ENCODE results near the gene CHRM1. TPM values are rescaled to one million over a fixed set of nuclear protein-coding genes. Genes with fewer than 3 reads are reported as not detected.
A peak's percentile ranks its signal among the peaks of the same experiment; 100 is the strongest.

The CHRM1 gene
- total RNA-seq, 4 donors from 2014 or later = not detected

GRCh38 chr11:62883673-62884072, 37.5 kb downstream of the CHRM1 start:
- H3K36me3 ChIP-seq = peaks cover 14 to 63% (median 40%) of the 10 kb centered on the region in 3 donors
- TF ChIP-seq EP300 (IDR thresholded peaks at IDR 0.05) (no peak), POLR2A (IDR thresholded peaks at IDR 0.05) (no peak)
- TF ChIP-seq, protein P1, sequence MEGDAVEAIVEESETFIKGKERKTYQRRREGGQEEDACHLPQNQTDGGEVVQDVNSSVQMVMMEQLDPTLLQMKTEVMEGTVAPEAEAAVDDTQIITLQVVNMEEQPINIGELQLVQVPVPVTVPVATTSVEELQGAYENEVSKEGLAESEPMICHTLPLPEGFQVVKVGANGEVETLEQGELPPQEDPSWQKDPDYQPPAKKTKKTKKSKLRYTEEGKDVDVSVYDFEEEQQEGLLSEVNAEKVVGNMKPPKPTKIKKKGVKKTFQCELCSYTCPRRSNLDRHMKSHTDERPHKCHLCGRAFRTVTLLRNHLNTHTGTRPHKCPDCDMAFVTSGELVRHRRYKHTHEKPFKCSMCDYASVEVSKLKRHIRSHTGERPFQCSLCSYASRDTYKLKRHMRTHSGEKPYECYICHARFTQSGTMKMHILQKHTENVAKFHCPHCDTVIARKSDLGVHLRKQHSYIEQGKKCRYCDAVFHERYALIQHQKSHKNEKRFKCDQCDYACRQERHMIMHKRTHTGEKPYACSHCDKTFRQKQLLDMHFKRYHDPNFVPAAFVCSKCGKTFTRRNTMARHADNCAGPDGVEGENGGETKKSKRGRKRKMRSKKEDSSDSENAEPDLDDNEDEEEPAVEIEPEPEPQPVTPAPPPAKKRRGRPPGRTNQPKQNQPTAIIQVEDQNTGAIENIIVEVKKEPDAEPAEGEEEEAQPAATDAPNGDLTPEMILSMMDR (IDR thresholded peaks at IDR 0.05) = no peak
- DNase-seq (ENCODE audit: low spot score in 2 of 2) = no peak
- no peaks in the 10 kb centered on the region for H3K27me3 ChIP-seq
- H3K4me3 ChIP-seq = peak overlapping the region in 2 of 4 donors; percentile 16 to 95
- WGBS, 2 donors = 61 to 66% methylated on average over 3 of the region's 3 CpGs
- H3K27ac ChIP-seq = peak overlapping the region in 3 of 4 donors; percentile 94 to 100 (median 100)
- no peaks in the 10 kb centered on the region for H3K9me3 ChIP-seq
- H3K4me1 ChIP-seq = peaks cover 0 to 80% (median 37%) of the 10 kb centered on the region in 4 donors

DNA sequence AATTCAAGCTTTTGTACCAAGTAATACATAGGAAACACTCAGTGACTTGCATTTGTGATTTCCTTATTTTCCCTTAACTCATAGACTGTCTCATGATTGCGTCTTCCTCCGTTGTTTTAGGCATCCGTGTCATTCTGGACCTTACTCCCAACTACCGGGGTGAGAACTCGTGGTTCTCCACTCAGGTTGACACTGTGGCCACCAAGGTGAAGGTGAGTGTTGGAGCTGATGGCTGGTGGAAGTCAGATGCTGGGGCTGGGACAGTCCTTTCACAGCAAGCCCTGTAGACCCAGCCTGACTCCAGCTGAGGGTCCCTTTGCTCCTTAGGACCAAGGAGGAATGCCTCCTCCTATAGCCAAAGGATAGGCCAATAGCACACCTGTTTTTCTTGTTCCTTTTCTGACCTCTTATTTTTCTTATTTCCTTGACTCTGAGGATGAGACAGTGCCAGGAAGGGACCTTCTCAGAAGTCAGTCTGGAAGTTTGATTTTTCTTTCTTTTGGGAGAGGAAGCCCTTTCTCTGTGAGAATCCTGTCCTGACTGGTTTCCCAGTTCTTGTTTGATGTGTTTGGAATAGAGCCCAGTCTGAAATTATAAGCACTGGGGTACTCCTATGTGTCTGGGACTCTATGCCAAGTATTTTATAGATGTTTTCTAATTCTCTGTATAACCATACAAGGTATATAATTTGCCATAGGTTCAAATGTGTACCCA, 38.2 kb downstream of the CHRM1 start:
- no peak for TF ChIP-seq POLR2A (IDR thresholded peaks at IDR 0.05)
- TF ChIP-seq, protein P1 (IDR thresholded peaks at IDR 0.05) = no peak
- no peak for TF ChIP-seq EP300 (IDR thresholded peaks at IDR 0.05)
- Histone ChIP-seq H3K27ac (peak overlapping the region; percentile 94 to 100 (median 99)), H3K27me3 (no peaks in the 10 kb centered on the region), H3K4me1 (peaks cover 0 to 77% (median 38%) of the 10 kb centered on the region in 4 donors), H3K4me3 (peak overlapping the region; percentile 22 to 100 (median 93)), H3K36me3 (peaks cover 11 to 56% (median 33%) of the 10 kb centered on the region in 3 donors), H3K9me3 (no peaks in the 10 kb centered on the region)
- DNase-seq (ENCODE audit: low spot score in 2 of 2) = no peak
- 56 to 60% methylated on average over 5 of the region's 5 CpGs for WGBS, 2 donors

DNA sequence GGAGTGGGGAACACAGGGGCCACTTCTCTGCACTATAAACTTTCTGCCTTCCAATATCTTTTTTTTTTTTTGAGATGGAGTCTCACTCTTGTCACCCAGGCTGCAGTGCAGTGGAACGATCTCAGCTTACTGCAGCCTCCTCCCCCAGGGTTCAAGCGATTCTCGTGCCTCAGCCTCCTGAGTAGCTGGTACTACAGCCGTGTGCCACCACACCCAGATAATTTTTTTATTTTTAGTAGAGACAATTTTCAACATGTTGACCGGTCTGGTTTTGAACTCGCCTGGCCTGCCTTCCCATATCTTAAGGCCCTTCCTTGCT, 38.8 kb downstream of the CHRM1 start:
- Histone ChIP-seq H3K4me3 (peak overlapping the region; percentile 73 to 100 (median 93)), H3K4me1 (peaks cover 0 to 73% (median 38%) of the 10 kb centered on the region in 4 donors), H3K27ac (peak overlapping the region; percentile 94 to 100 (median 99)), H3K27me3 (no peaks in the 10 kb centered on the region), H3K9me3 (no peaks in the 10 kb centered on the region), H3K36me3 (peaks cover 8 to 51% (median 27%) of the 10 kb centered on the region in 3 donors)
- DNase-seq (ENCODE audit: low spot score in 2 of 2) = no peak
- no peak for TF ChIP-seq EP300 (IDR thresholded peaks at IDR 0.05)
- TF ChIP-seq POLR2A (IDR thresholded peaks at IDR 0.05) = no peak
- TF ChIP-seq, protein P1 (IDR thresholded peaks at IDR 0.05) = no peak
- 25 to 31% methylated on average over 6 of the region's 6 CpGs for WGBS, 2 donors

GRCh38 chr11:62881579-62882430, 39.4 kb downstream of the CHRM1 start:
- WGBS, 2 donors = 3 to 4% methylated on average over 19 to 20 of the region's 21 CpGs
- H3K4me1 ChIP-seq = peaks cover 0 to 67% (median 37%) of the 10 kb centered on the region in 4 donors

DNA sequence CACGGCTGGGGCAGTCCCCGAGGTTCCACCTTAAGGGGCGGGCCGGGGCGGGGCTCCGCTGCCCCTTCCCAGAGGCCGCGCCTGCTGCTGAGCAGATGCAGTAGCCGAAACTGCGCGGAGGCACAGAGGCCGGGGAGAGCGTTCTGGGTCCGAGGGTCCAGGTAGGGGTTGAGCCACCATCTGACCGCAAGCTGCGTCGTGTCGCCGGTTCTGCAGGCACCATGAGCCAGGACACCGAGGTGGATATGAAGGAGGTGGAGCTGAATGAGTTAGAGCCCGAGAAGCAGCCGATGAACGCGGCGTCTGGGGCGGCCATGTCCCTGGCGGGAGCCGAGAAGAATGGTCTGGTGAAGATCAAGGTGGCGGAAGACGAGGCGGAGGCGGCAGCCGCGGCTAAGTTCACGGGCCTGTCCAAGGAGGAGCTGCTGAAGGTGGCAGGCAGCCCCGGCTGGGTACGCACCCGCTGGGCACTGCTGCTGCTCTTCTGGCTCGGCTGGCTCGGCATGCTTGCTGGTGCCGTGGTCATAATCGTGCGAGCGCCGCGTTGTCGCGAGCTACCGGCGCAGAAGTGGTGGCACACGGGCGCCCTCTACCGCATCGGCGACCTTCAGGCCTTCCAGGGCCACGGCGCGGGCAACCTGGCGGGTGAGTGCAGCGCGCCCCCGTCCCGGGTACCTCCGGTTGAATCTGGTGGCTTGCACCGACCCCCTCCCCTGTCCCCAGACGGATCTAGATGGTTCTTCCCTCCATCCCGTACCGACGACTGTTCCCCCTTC, 40.2 kb downstream of the CHRM1 start, which contains the start of gene SLC3A2:
Gene SLC3A2 (plus strand): TSS at position 94 of the 776 bp plus-strand sequence. CDS start 128 bp downstream, at position 222.
- Histone ChIP-seq H3K36me3 (peaks cover 6 to 37% (median 16%) of the 10 kb centered on the region in 3 donors), H3K9me3 (no peaks in the 10 kb centered on the region), H3K4me3 (peak within 1 kb of the TSS; percentile 73 to 100 (median 93)), H3K27me3 (no peaks in the 10 kb centered on the region), H3K4me1 (peaks cover 0 to 61% (median 36%) of the 10 kb centered on the region in 4 donors), H3K27ac (peak within 1 kb of the TSS; percentile 94 to 100 (median 99))
- peak; percentile 83 to 86 for DNase-seq (ENCODE audit: low spot score in 2 of 2)
- WGBS, 2 donors = 0 to 1% methylated on average over 38 to 56 of the region's 69 CpGs
- peak; percentile 47 to 100 for TF ChIP-seq EP300 (IDR thresholded peaks at IDR 0.05)
- TF ChIP-seq, protein P1 (IDR thresholded peaks at IDR 0.05) = peak; percentile 70 to 88 (median 82)
- TF ChIP-seq POLR2A (IDR thresholded peaks at IDR 0.05) = peak; percentile 96 to 99

More at GRCh38 chr11:62881579-62882430, 39.4 kb downstream of the CHRM1 start:
- DNase-seq (ENCODE audit: low spot score in 2 of 2) = peak; percentile 89 to 97
- TF ChIP-seq POLR2A (IDR thresholded peaks at IDR 0.05) (no peak), EP300 (IDR thresholded peaks at IDR 0.05) (peak; percentile 95 to 96)
- H3K9me3 ChIP-seq = no peaks in the 10 kb centered on the region
- peak overlapping the region; percentile 73 to 100 (median 93) for H3K4me3 ChIP-seq
- peaks cover 6 to 45% (median 21%) of the 10 kb centered on the region in 3 donors for H3K36me3 ChIP-seq
- H3K27me3 ChIP-seq = no peaks in the 10 kb centered on the region
- peak overlapping the region; percentile 94 to 100 (median 99) for H3K27ac ChIP-seq

All from tibial nerve (tissue), 4 donors.